SU-DHL-6 (cell line): Measurements from ENCODE around the gene KCNC4.

Experiments
- H2AFZ ChIP-seq: fragments of 200-600 bp; sonication (generic); 2 replicates; pipeline ENCODE4 v1.6.1; 2014; ENCODE audit warnings: low read depth, mild to moderate bottlenecking, moderate library complexity, mixed read lengths, antibody characterized with exemption, low read length; ENCODE audit not compliant: severe bottlenecking
- H3F3A ChIP-seq: fragments of 200-600 bp; shearing (Covaris generic); 2 replicates; pipeline ENCODE4 v1.6.0; 2016; ENCODE audit warnings: antibody characterized with exemption, mild to moderate bottlenecking; ENCODE audit not compliant: insufficient read depth
- H3K27ac ChIP-seq: fragments of 200-600 bp; sonication (generic); 2 replicates; pipeline ENCODE4 v1.5.1; 2016; ENCODE audit warnings: low read depth, mild to moderate bottlenecking, low read length, moderate library complexity, mixed read lengths
- H3K27me3 ChIP-seq: fragments of 200-600 bp; sonication (generic), shearing (Covaris generic); 2 replicates; pipeline ENCODE4 v1.6.0; 2014; ENCODE audit warnings: mild to moderate bottlenecking, low read length
- H3K36me3 ChIP-seq: fragments of 200-600 bp; sonication (generic); 2 replicates; pipeline ENCODE4 v1.6.1; 2014; ENCODE audit warnings: mild to moderate bottlenecking, low read length, mixed read lengths
- H3K4me2 ChIP-seq: fragments of 300-600, 200-600 bp; shearing (Covaris generic), sonication (generic); 2 replicates; pipeline ENCODE4 v1.6.0; 2014; ENCODE audit warnings: low read length, low read depth, mild to moderate bottlenecking; ENCODE audit not compliant: poor library complexity, severe bottlenecking
- H3K4me3 ChIP-seq: fragments of 200-600 bp; sonication (generic); 2 replicates; pipeline ENCODE4 v1.5.1; 2014; ENCODE audit warnings: antibody characterized with exemption, low read length, mild to moderate bottlenecking, mixed read lengths; ENCODE audit not compliant: insufficient read depth, poor library complexity, severe bottlenecking
- H3K79me2 ChIP-seq: fragments of 200-600 bp; sonication (generic); 2 replicates; pipeline ENCODE4 v1.6.1; 2014; ENCODE audit warnings: mild to moderate bottlenecking, low read length, moderate library complexity; ENCODE audit not compliant: insufficient read depth
- H3K9ac ChIP-seq: fragments of 200-600 bp; sonication (generic); 2 replicates; pipeline ENCODE4 v1.7.0; 2014; ENCODE audit warnings: mild to moderate bottlenecking, low read length
- H3K9me2 ChIP-seq: fragments of 200-600 bp; sonication (generic); replicated peaks from 2 replicates; pipeline ENCODE4 v1.6.1; 2014; ENCODE audit warnings: low read length; ENCODE audit not compliant: insufficient read depth
- H3K9me3 ChIP-seq: fragments of 200-600 bp; sonication (generic); 2 replicates; pipeline ENCODE4 v1.6.1; 2014; ENCODE audit warnings: low read length, mixed read lengths; ENCODE audit not compliant: insufficient read depth
- H4K20me1 ChIP-seq: fragments of 200-600 bp; sonication (generic); 2 replicates; pipeline ENCODE4 v1.6.1; 2014; ENCODE audit warnings: low read depth, mild to moderate bottlenecking, antibody characterized with exemption, low read length, moderate library complexity, mixed read lengths
- CTCF ChIP-seq: fragments of 200-600 bp; sonication (generic); IDR thresholded peaks from one replicate; pipeline ENCODE4 v1.5.1; 2017; ENCODE audit warnings: antibody characterized with exemption, mild to moderate bottlenecking, low read length, moderate library complexity; ENCODE audit not compliant: insufficient read depth, poor library complexity, severe bottlenecking
- EZH2phosphoT487 ChIP-seq: fragments of 200-600 bp; sonication (generic), shearing (Covaris generic); conservative IDR thresholded peaks from 2 replicates; pipeline ENCODE4 v1.6.1; 2018; ENCODE audit warnings: mild to moderate bottlenecking, antibody characterized with exemption, low read length, moderate library complexity, mixed read lengths

The KCNC4 gene

GRCh38 chr1:110216844-110217444, 6.8 kb downstream of the KCNC4 start:
- TF ChIP-seq CTCF (no peak), EZH2phosphoT487 (no peak)

GRCh38 chr1:110218137-110218536, 8.0 kb downstream of the KCNC4 start:
- H2AFZ ChIP-seq, result no peak overlapping the region
- no peak for TF ChIP-seq CTCF
- TF ChIP-seq EZH2phosphoT487, result no peak
- no peak overlapping the region for H3K4me2 ChIP-seq
- H3K79me2 ChIP-seq, result no peaks in the 10 kb centered on the region
- no peak overlapping the region for H3K9ac ChIP-seq
- H3K9me3 ChIP-seq, result no peaks in the 10 kb centered on the region
- no peaks in the 10 kb centered on the region for H3F3A ChIP-seq
- H3K27me3 ChIP-seq, result no peaks in the 10 kb centered on the region
- no peaks in the 10 kb centered on the region for H3K9me2 ChIP-seq
- H4K20me1 ChIP-seq, result no peaks in the 10 kb centered on the region
- H3K4me3 ChIP-seq, result no peak overlapping the region
- no peak overlapping the region for H3K27ac ChIP-seq
- H3K36me3 ChIP-seq, result no peaks in the 10 kb centered on the region

More at GRCh38 chr1:110216844-110217444, 6.8 kb downstream of the KCNC4 start:
- no peak overlapping the region for H3K4me3 ChIP-seq
- no peak overlapping the region for H2AFZ ChIP-seq
- no peaks in the 10 kb centered on the region for H3K79me2 ChIP-seq
- no peaks in the 10 kb centered on the region for H3F3A ChIP-seq
- no peak overlapping the region for H3K27ac ChIP-seq
- H3K36me3 ChIP-seq, result no peaks in the 10 kb centered on the region
- H3K9me3 ChIP-seq, result no peaks in the 10 kb centered on the region
- H3K27me3 ChIP-seq, result no peaks in the 10 kb centered on the region
- no peak overlapping the region for H3K4me2 ChIP-seq
- H3K9me2 ChIP-seq, result no peaks in the 10 kb centered on the region
- H3K9ac ChIP-seq, result no peak overlapping the region
- H4K20me1 ChIP-seq, result no peaks in the 10 kb centered on the region

- TF ChIP-seq EZH2phosphoT487 (no peak), CTCF (no peak)
- H3K9me2 ChIP-seq, result no peaks in the 10 kb centered on the region
- H3K9me3 ChIP-seq, result no peaks in the 10 kb centered on the region
- no peak overlapping the region for H3K4me3 ChIP-seq
- no peaks in the 10 kb centered on the region for H3K27me3 ChIP-seq
- H2AFZ ChIP-seq, result no peak overlapping the region
- H3K9ac ChIP-seq, result no peak overlapping the region
- H4K20me1 ChIP-seq, result no peaks in the 10 kb centered on the region
- no peak overlapping the region for H3K4me2 ChIP-seq
- H3K27ac ChIP-seq, result no peak overlapping the region
- no peaks in the 10 kb centered on the region for H3F3A ChIP-seq
- no peaks in the 10 kb centered on the region for H3K79me2 ChIP-seq
- no peaks in the 10 kb centered on the region for H3K36me3 ChIP-seq
Measured at GRCh38 chr1:110218739-110219138, 8.6 kb downstream of the KCNC4 start.
